Measurements from ENCODE around the gene RHO. TPM values are rescaled to one million over a fixed set of nuclear protein-coding genes. Genes with fewer than 3 reads are reported as not detected.

Gene RHO
- total RNA-seq, 2 experiments from 2014 or later: not detected

DNA sequence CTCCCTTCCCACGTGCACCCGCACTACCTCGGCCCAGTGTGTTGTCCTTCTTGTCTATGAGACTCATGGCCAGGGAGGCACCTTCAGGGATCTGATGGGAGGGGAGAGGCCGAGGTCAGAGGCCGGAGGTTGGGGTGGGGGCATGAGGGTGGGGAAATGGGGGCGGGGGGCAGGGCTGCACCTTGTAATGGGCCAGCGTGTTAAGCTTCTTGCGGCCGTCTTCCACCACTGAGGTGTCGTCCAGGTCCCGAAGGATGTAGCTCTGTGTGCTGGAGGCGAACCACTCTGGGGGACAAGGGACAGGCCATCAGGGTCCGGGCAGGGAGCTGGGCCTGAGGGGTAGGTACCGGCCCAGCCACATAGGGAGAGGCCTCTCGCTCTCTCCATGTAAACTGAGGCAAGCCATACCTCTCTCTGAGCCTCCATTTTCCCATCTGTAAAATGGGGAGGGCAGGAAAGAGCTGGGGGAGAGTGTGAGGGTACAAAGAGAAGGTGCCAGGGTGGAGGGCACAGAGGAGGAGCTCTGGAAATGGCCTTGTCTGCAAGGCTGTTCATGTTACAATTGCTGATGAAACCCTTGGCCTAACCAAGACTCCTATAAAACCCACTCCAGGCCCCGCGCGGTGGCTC lies 33.3 kb downstream of the RHO start:
- no peaks in the 10 kb centered on the region for H3K27me3 Mint-ChIP-seq
- no peaks in the 10 kb centered on the region for H3K9me3 Mint-ChIP-seq
- no peak overlapping the region for H3K27ac Mint-ChIP-seq
- CTCF ChIA-PET: interaction anchor here (0.9 kb wide), 1 partner anchor 75 kb away, joined by 3 read pairs; no protein-coding TSS in a partner anchor
- H3K4me3 Mint-ChIP-seq: no peak overlapping the region
- intact Hi-C loops (cut with micrococcal nuclease): no loop called here
- H3K36me3 Mint-ChIP-seq: no peaks in the 10 kb centered on the region
- POLR2A ChIA-PET: no interaction called here
- peaks cover 2% of the 10 kb centered on the region for H3K4me1 Mint-ChIP-seq (ENCODE audit: low read depth)
- no peak for DNase-seq

DNA sequence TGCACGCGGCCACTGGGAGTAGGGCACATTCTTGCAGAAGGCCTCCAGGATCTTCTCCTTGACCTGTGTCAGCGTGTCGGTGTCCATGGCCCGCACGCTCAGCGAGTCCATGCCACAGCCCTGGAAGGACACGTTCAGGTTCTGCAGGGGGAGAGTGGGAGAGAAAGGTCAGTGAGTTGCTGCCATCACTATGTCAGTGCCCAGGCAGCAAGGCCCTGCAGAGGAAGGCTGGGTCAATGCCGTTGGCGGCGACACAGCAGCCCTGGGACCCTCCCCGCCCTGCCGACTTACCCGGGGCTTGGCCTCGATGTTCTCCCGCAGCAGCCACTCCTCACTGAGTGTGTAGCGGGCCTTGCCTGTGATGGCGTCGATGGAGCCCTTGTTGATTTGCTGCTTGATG lies 34.4 kb downstream of the RHO start:
- ChIA-PET POLR2A (no interaction called here), CTCF (no interaction called here)
- H3K27me3 Mint-ChIP-seq: no peaks in the 10 kb centered on the region
- no peak overlapping the region for H3K27ac Mint-ChIP-seq
- intact Hi-C loops (cut with micrococcal nuclease): no loop called here
- peaks cover 2% of the 10 kb centered on the region for H3K4me1 Mint-ChIP-seq (ENCODE audit: low read depth)
- no peak for DNase-seq
- no peaks in the 10 kb centered on the region for H3K36me3 Mint-ChIP-seq
- no peak overlapping the region for H3K4me3 Mint-ChIP-seq
- no peaks in the 10 kb centered on the region for H3K9me3 Mint-ChIP-seq

DNA sequence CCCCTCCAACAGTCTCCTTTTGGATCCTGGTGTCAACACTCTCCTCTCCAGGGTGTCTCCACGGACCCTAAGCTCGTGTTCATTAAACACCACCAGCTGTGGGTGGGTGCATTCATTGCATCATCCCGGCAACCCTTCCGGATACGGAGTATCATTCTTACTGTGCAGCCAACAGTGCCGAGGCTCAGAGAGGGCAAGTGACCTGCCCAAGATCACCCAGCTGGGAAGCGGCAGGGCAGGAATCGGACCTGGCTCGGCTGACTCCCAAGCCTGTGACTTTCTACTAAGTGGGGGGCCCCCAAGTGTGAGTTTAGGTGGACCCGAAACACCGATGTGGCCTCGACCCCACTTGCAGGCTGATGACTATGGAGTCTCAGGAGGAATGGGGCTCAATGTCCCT lies 34.9 kb downstream of the RHO start:
- Mint-ChIP-seq H3K4me3 (no peak overlapping the region), H3K27ac (no peak overlapping the region), H3K27me3 (no peaks in the 10 kb centered on the region), H3K9me3 (no peaks in the 10 kb centered on the region), H3K4me1 (ENCODE audit: low read depth) (peaks cover 1% of the 10 kb centered on the region), H3K36me3 (no peaks in the 10 kb centered on the region)
- ChIA-PET POLR2A (no interaction called here), CTCF (no interaction called here)
- no peak for DNase-seq
- intact Hi-C loops (cut with micrococcal nuclease): no loop called here

DNA sequence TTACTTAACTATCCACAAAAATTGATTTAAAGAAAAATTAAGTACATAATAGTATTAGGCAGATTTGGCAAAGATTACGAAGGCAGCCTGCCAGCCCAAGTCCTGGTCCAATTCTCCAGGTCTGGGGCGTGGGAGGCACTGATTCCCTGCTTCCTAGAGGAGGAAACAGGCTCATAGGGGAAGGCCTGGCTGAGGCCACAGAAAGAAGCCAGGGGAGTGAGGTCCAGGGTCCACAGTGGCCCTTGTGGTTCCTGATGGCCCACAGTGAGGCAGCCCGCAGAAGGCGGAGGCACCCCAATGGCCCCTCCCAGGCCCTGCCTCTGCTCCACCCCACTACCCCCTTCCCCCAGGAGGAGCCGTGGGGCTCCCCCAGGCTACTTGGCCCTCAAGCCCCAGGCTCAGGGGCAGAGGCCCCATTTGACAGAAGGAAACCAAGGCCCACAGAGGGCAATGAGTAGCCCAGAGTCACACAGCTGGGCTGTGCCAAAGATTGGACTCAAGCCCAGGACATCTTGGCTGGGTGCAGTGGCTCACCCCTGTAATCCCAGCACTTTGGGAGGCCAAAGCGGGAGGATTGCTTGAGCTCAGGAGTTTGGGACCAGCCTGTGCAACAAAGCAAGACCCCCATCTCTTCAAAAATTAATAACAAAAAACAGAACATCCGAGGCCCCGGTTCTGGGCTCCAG lies 35.6 kb downstream of the RHO start:
- H3K9me3 Mint-ChIP-seq: no peaks in the 10 kb centered on the region
- no peak overlapping the region for H3K4me3 Mint-ChIP-seq
- intact Hi-C loops (cut with micrococcal nuclease): no loop called here
- H3K4me1 Mint-ChIP-seq (ENCODE audit: low read depth): no peaks in the 10 kb centered on the region
- no peaks in the 10 kb centered on the region for H3K27me3 Mint-ChIP-seq
- H3K36me3 Mint-ChIP-seq: no peaks in the 10 kb centered on the region
- no peak overlapping the region for H3K27ac Mint-ChIP-seq
- CTCF ChIA-PET: no interaction called here
- POLR2A ChIA-PET: no interaction called here
- DNase-seq: no peak

- POLR2A ChIA-PET: interaction anchor here (0.6 kb wide), 1 partner anchor 235 kb away, joined by 4 read pairs; no protein-coding TSS in a partner anchor
- no peak for DNase-seq
- intact Hi-C loops (cut with micrococcal nuclease): no loop called here
- Mint-ChIP-seq H3K27ac (no peak overlapping the region), H3K36me3 (no peaks in the 10 kb centered on the region), H3K27me3 (no peaks in the 10 kb centered on the region), H3K4me1 (ENCODE audit: low read depth) (no peaks in the 10 kb centered on the region), H3K9me3 (no peaks in the 10 kb centered on the region), H3K4me3 (no peak overlapping the region)
- CTCF ChIA-PET: interaction anchor here (1.1 kb wide), 1 partner anchor 595 kb away, joined by 3 read pairs; no protein-coding TSS in a partner anchor
These were observed 36.7 kb downstream of the RHO start for GRCh38 chr3:129564981-129565644.

GRCh38 chr3:129565902-129566301 lies 37.5 kb downstream of the RHO start:
- no peak overlapping the region for H3K4me3 Mint-ChIP-seq
- CTCF ChIA-PET: interaction anchor here (1.1 kb wide), 1 partner anchor 596 kb away, joined by 3 read pairs; no protein-coding TSS in a partner anchor
- no peaks in the 10 kb centered on the region for H3K9me3 Mint-ChIP-seq
- POLR2A ChIA-PET: no interaction called here
- no peaks in the 10 kb centered on the region for H3K4me1 Mint-ChIP-seq (ENCODE audit: low read depth)
- intact Hi-C loops (cut with micrococcal nuclease): no loop called here
- no peak for DNase-seq
- H3K27me3 Mint-ChIP-seq: no peaks in the 10 kb centered on the region
- H3K27ac Mint-ChIP-seq: no peak overlapping the region
- H3K36me3 Mint-ChIP-seq: no peaks in the 10 kb centered on the region

GRCh38 chr3:129567176-129567705 lies 38.8 kb downstream of the RHO start:
- CTCF ChIA-PET: no interaction called here
- no peak overlapping the region for H3K4me3 Mint-ChIP-seq
- POLR2A ChIA-PET: no interaction called here

GRCh38 chr3:129567939-129568338 lies 39.5 kb downstream of the RHO start:
- H3K27ac Mint-ChIP-seq: no peak overlapping the region
- H3K27me3 Mint-ChIP-seq: no peaks in the 10 kb centered on the region
- no peak for DNase-seq
- H3K4me1 Mint-ChIP-seq (ENCODE audit: low read depth): no peaks in the 10 kb centered on the region
- no peak overlapping the region for H3K4me3 Mint-ChIP-seq
- H3K36me3 Mint-ChIP-seq: no peaks in the 10 kb centered on the region
- ChIA-PET POLR2A (no interaction called here), CTCF (no interaction called here)
- intact Hi-C loops (cut with micrococcal nuclease): no loop called here
- no peaks in the 10 kb centered on the region for H3K9me3 Mint-ChIP-seq

More at GRCh38 chr3:129567176-129567705, 38.8 kb downstream of the RHO start:
- no peak overlapping the region for H3K27ac Mint-ChIP-seq
- H3K9me3 Mint-ChIP-seq: no peaks in the 10 kb centered on the region
- H3K27me3 Mint-ChIP-seq: no peaks in the 10 kb centered on the region
- no peaks in the 10 kb centered on the region for H3K36me3 Mint-ChIP-seq
- DNase-seq: no peak
- intact Hi-C loops (cut with micrococcal nuclease): no loop called here
- H3K4me1 Mint-ChIP-seq (ENCODE audit: low read depth): no peaks in the 10 kb centered on the region

DNA sequence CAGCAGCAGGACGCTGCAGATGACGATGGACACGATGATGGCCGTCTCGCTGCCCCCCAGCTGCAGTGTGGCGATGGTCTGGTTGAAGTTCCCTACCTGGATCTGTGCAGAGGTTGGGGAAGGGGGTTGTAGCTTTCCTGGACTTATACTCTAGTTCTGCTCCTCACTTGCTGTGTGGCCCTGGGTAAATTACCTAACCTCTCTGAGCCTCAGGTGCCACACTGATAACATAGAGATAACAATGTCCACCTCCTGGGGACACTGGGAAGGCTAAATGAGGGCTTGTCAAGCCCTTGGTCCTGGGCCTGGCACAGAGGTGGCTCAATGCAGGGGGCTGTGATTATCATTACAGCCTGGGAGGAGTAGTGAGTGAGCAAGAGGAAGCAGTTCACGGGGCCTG lies 41.4 kb downstream of the RHO start:
- Mint-ChIP-seq H3K27me3 (no peaks in the 10 kb centered on the region), H3K36me3 (no peaks in the 10 kb centered on the region), H3K4me1 (ENCODE audit: low read depth) (no peaks in the 10 kb centered on the region), H3K4me3 (no peak overlapping the region), H3K27ac (no peak overlapping the region), H3K9me3 (no peaks in the 10 kb centered on the region)
- no peak for DNase-seq
- POLR2A ChIA-PET: no interaction called here
- CTCF ChIA-PET: no interaction called here
- intact Hi-C loops (cut with micrococcal nuclease): no loop called here

- no peaks in the 10 kb centered on the region for H3K9me3 Mint-ChIP-seq
- ChIA-PET CTCF (no interaction called here), POLR2A (no interaction called here)
- peaks cover 15% of the 10 kb centered on the region for H3K4me1 Mint-ChIP-seq (ENCODE audit: low read depth)
- no peak overlapping the region for H3K27ac Mint-ChIP-seq
- H3K27me3 Mint-ChIP-seq: no peaks in the 10 kb centered on the region
- H3K4me3 Mint-ChIP-seq: no peak overlapping the region
- intact Hi-C loops (cut with micrococcal nuclease): no loop called here
- no peak for DNase-seq
- no peaks in the 10 kb centered on the region for H3K36me3 Mint-ChIP-seq
These were observed 43.4 kb downstream of the RHO start for GRCh38 chr3:129571605-129572547.

GRCh38 chr3:129572603-129573002 lies 44.2 kb downstream of the RHO start:
- intact Hi-C loops (cut with micrococcal nuclease): no loop called here
- ChIA-PET CTCF (no interaction called here), POLR2A (no interaction called here)
- Mint-ChIP-seq H3K4me3 (no peak overlapping the region), H3K27me3 (no peaks in the 10 kb centered on the region), H3K27ac (no peak overlapping the region), H3K36me3 (no peaks in the 10 kb centered on the region), H3K9me3 (no peaks in the 10 kb centered on the region), H3K4me1 (ENCODE audit: low read depth) (peaks cover 18% of the 10 kb centered on the region)
- DNase-seq: no peak

DNA sequence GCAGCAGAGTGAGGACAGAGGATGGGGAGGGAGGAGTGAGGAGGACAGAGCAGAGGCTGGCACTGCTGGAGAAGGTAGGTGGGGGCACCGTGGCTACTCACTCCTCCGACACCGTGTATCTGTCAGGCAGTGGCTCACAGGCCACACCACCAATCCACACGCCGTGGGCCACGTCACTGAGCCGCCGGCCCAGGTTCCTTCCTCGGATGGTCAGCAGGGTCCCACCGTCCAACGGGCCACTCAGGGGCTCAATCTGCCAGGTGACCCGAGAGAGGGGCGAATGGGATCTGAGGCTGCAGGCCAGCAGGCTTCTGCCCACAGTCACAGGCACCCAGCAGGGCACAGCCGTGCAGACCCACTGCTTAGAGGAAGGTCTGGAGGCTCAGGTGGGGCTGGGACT lies 45.1 kb downstream of the RHO start:
- CTCF ChIA-PET: no interaction called here
- Mint-ChIP-seq H3K36me3 (no peaks in the 10 kb centered on the region), H3K4me3 (no peak overlapping the region), H3K9me3 (no peaks in the 10 kb centered on the region), H3K27ac (no peak overlapping the region), H3K4me1 (ENCODE audit: low read depth) (peaks cover 23% of the 10 kb centered on the region), H3K27me3 (no peaks in the 10 kb centered on the region)
- intact Hi-C loops (cut with micrococcal nuclease): no loop called here
- no peak for DNase-seq
- POLR2A ChIA-PET: no interaction called here

Measured in activated CD4-positive, alpha-beta memory T cell treated with anti-CD3 and anti-CD28 coated beads for 36 hours (primary cell).